B cell (primary cell): ENCODE measurements around the gene TRPM8. TPM values are rescaled to one million over a fixed set of nuclear protein-coding genes. Genes with fewer than 3 reads are reported as not detected.

ENCODE experiments used
- ATAC-seq: fragments of 200-7000 bp; cut with Tn5 transposase; one replicate; pipeline ENCODE4 v1.10.0; 2021; ENCODE audit warnings: low read depth, mild to moderate bottlenecking, moderate number of reproducible peaks, moderate library complexity
- CTCF ChIA-PET: fragments of 350-600 bp; sonication (Branson Sonifier 250); formaldehyde crosslinking; loops from one replicate; lab custom pipeline; 2021; ENCODE audit warnings: antibody characterized with exemption, inconsistent platforms; lab: Charles Lee
- POLR2A ChIA-PET: fragments of 350-600 bp; sonication (Branson Sonifier 250); formaldehyde crosslinking; loops from one replicate; lab custom pipeline; 2021; ENCODE audit warnings: antibody characterized with exemption; lab: Charles Lee
- DNase-seq: peaks from one replicate; pipeline ENCODE4 v3.0.0; 2013
- H2AFZ ChIP-seq: 2 replicates; pipeline ENCODE4 v1.6.1; 2012; ENCODE audit warnings: mild to moderate bottlenecking, low read depth, low read length; ENCODE audit not compliant: insufficient read depth, poor library complexity, severe bottlenecking
- H3K27ac ChIP-seq, 2 donors: 1 replicate in 1 of 2; 2 replicates in 1 of 2; pipeline ENCODE4 v1.5.1; 2012 to 2013; ENCODE audit warnings: low read length in 2 of 2, mild to moderate bottlenecking in 2 of 2, moderate library complexity in 1 of 2
- H3K27me3 ChIP-seq, 4 experiments: fragments of 200-600 bp in 1 of 4; sonication (generic) in 1 of 4; replicated peaks in 1 of 4; 1 replicate in 2 of 4; 2 replicates in 2 of 4; pipeline versions ENCODE4 v1.6.1 to v1.7.0; 2013 to 2016; ENCODE audit warnings: low read length in 3 of 4, mild to moderate bottlenecking in 2 of 4, mixed read lengths in 1 of 4, moderate library complexity in 1 of 4; ENCODE audit not compliant: insufficient read depth in 4 of 4, control insufficient read depth in 3 of 4; ENCODE audit errors: control extremely low read depth in 1 of 4
- H3K36me3 ChIP-seq, 2 experiments: replicated peaks in 1 of 2; 1 replicate in 1 of 2; 2 replicates in 1 of 2; pipeline versions ENCODE4 v1.6.1 to v1.7.1; 2013; ENCODE audit warnings: low read length in 1 of 2; ENCODE audit not compliant: insufficient read depth in 2 of 2, control insufficient read depth in 1 of 2; ENCODE audit errors: control extremely low read depth in 1 of 2, extremely low read depth in 1 of 2
- H3K4me1 ChIP-seq, 2 donors: fragments of 200-600 bp in 1 of 2; sonication (generic) in 1 of 2; 1 replicate in 1 of 2; 2 replicates in 1 of 2; pipeline versions ENCODE4 v1.5.1 to v1.6.1; 2013 to 2017; ENCODE audit warnings: low read length in 2 of 2; ENCODE audit not compliant: control insufficient read depth in 2 of 2, insufficient read depth in 2 of 2
- H3K4me2 ChIP-seq: replicated peaks from 2 replicates; pipeline ENCODE3; 2012; ENCODE audit warnings: mild to moderate bottlenecking, low read depth, low read length; ENCODE audit not compliant: poor library complexity, severe bottlenecking
- H3K4me3 ChIP-seq, 5 experiments: fragments of 200-600 bp in 1 of 5; sonication (generic) in 1 of 5; 1 replicate in 3 of 5; 2 replicates in 2 of 5; pipeline versions ENCODE4 v1.5.1 to v1.7.0; 2011 to 2016; ENCODE audit warnings: low read length in 4 of 5, mild to moderate bottlenecking in 4 of 5, low read depth in 2 of 5, control low read depth in 1 of 5, moderate library complexity in 1 of 5; ENCODE audit not compliant: insufficient read depth in 1 of 5; ENCODE audit errors: control extremely low read depth in 1 of 5, extremely low read depth in 1 of 5
- H3K79me2 ChIP-seq: fragments of 200-600 bp; sonication (generic); one replicate; pipeline ENCODE4 v1.6.0; 2016; ENCODE audit warnings: low read length; ENCODE audit not compliant: control insufficient read depth, insufficient read depth
- H3K9ac ChIP-seq: fragments of 200-600 bp; sonication (generic); 2 replicates; pipeline ENCODE4 v1.6.1; 2017; ENCODE audit warnings: mild to moderate bottlenecking, low read length, moderate library complexity
- H3K9me3 ChIP-seq, 3 donors: one replicate each; pipeline versions ENCODE4 v1.6.1 to v1.7.1; 2013; ENCODE audit warnings: low read length in 2 of 3; ENCODE audit not compliant: control insufficient read depth in 2 of 3, insufficient read depth in 1 of 3; ENCODE audit errors: control extremely low read depth in 1 of 3
- H4K20me1 ChIP-seq: 2 replicates; pipeline ENCODE4 v1.6.0; 2012; ENCODE audit warnings: mild to moderate bottlenecking, low read length; ENCODE audit not compliant: insufficient read depth, control insufficient read depth, poor library complexity, severe bottlenecking
- H3K27ac Mint-ChIP-seq: one replicate; pipeline ENCODE4 v1.8.0; 2021; ENCODE audit warnings: mixed read lengths
- H3K27me3 Mint-ChIP-seq: one replicate; pipeline ENCODE4 v1.8.0; 2021; ENCODE audit warnings: mixed read lengths
- H3K4me1 Mint-ChIP-seq: one replicate; pipeline ENCODE4 v1.8.0; 2021; ENCODE audit warnings: mixed read lengths
- H3K4me3 Mint-ChIP-seq: one replicate; pipeline ENCODE4 v1.8.0; 2021; ENCODE audit warnings: mixed read lengths
- H3K9me3 Mint-ChIP-seq: one replicate; pipeline ENCODE4 v1.8.0; 2022; ENCODE audit warnings: mixed read lengths; ENCODE audit not compliant: insufficient read depth
- EZH2 ChIP-seq: IDR thresholded peaks from 2 replicates; pipeline ENCODE4 v1.6.1; 2012; ENCODE audit warnings: borderline replicate concordance, low read depth, mild to moderate bottlenecking, moderate library complexity, low read length; ENCODE audit not compliant: insufficient read depth, poor library complexity, severe bottlenecking
- WGBS: methylation state at CpG from one replicate; pipeline ENCODE4 v1.1.5; 2013; ENCODE audit warnings: missing lambda C conversion rate; ENCODE audit not compliant: insufficient coverage; 5-methylcytosine and 5-hydroxymethylcytosine counted together
- intact Hi-C: fragments of 100-400 bp; cut with micrococcal nuclease; formaldehyde crosslinking; loops from one replicate; pipeline ENCODE4 v1.10.0; 2022
- polyA plus RNA-seq: library from polyadenylated mRNA; depleted of rRNA; stranded (reverse); fragments of >200 nt; gene quantifications from 2 replicates; pipeline ENCODE4 v1.2.3, GENCODE V29; 2012
- total RNA-seq, 2 donors: library from RNA; stranded (reverse); fragments of 120-200 nt in 1 of 2; gene quantifications; 1 replicate in 1 of 2; 2 replicates in 1 of 2; pipeline versions ENCODE4 v1.2.3 to v1.2.4, GENCODE V29; 2013 to 2022
- TF ChIP-seq, protein P1 (sequence below): fragments of 200-600 bp; IDR thresholded peaks from one replicate; pipeline ENCODE4 v1.8.0; 2022; ENCODE audit warnings: antibody characterized with exemption, mild to moderate bottlenecking

Gene TRPM8
- total and polyA plus RNA-seq, 2 donors (not counting 1 experiment from before 2014, with no cell fraction given) = not detected

DNA sequence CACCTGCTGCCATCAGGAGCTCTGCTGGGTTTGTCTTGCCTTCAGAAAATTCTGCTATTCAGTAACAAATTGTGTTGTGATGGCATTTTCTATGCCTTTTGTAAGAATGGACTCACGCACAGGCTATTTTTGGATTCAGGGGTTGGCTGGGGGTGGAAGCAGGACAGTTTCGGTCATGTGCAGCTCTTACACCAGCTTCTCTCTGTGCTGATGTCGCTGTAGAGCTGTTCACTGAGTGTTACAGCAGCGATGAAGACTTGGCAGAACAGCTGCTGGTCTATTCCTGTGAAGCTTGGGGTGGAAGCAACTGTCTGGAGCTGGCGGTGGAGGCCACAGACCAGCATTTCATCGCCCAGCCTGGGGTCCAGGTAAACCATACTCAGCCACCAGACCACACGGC, 49.2 kb downstream of the TRPM8 start:
- no peak overlapping the region for H2AFZ ChIP-seq
- H3K27ac ChIP-seq = no peak overlapping the region
- H3K36me3 ChIP-seq = no peaks in the 10 kb centered on the region
- H3K4me3 ChIP-seq = no peak overlapping the region
- no peaks in the 10 kb centered on the region for H3K27me3 ChIP-seq
- H3K4me1 ChIP-seq = no peaks in the 10 kb centered on the region
- Mint-ChIP-seq H3K4me3 (no peak overlapping the region), H3K27me3 (peaks cover 26% of the 10 kb centered on the region), H3K27ac (no peak overlapping the region), H3K9me3 (no peaks in the 10 kb centered on the region), H3K4me1 (no peaks in the 10 kb centered on the region)
- no peak overlapping the region for H3K4me2 ChIP-seq
- POLR2A ChIA-PET = no interaction called here
- 89% methylated on average over 4 of the region's 7 CpGs for whole genome bisulfite sequencing
- H3K79me2 ChIP-seq = no peaks in the 10 kb centered on the region
- no peaks in the 10 kb centered on the region for H4K20me1 ChIP-seq
- DNase-seq (no peak), ATAC-seq (no peak)
- H3K9ac ChIP-seq = no peak overlapping the region
- intact Hi-C loops = no loop called here
- H3K9me3 ChIP-seq = no peaks in the 10 kb centered on the region
- no peak for TF ChIP-seq EZH2
- TF ChIP-seq, protein P1, sequence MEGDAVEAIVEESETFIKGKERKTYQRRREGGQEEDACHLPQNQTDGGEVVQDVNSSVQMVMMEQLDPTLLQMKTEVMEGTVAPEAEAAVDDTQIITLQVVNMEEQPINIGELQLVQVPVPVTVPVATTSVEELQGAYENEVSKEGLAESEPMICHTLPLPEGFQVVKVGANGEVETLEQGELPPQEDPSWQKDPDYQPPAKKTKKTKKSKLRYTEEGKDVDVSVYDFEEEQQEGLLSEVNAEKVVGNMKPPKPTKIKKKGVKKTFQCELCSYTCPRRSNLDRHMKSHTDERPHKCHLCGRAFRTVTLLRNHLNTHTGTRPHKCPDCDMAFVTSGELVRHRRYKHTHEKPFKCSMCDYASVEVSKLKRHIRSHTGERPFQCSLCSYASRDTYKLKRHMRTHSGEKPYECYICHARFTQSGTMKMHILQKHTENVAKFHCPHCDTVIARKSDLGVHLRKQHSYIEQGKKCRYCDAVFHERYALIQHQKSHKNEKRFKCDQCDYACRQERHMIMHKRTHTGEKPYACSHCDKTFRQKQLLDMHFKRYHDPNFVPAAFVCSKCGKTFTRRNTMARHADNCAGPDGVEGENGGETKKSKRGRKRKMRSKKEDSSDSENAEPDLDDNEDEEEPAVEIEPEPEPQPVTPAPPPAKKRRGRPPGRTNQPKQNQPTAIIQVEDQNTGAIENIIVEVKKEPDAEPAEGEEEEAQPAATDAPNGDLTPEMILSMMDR = no peak
- CTCF ChIA-PET = interaction anchor here (0.9 to 1.2 kb wide), 2 partner anchors 10 to 534 kb away, joined by 3 read pairs; no protein-coding TSS in a partner anchor

DNA sequence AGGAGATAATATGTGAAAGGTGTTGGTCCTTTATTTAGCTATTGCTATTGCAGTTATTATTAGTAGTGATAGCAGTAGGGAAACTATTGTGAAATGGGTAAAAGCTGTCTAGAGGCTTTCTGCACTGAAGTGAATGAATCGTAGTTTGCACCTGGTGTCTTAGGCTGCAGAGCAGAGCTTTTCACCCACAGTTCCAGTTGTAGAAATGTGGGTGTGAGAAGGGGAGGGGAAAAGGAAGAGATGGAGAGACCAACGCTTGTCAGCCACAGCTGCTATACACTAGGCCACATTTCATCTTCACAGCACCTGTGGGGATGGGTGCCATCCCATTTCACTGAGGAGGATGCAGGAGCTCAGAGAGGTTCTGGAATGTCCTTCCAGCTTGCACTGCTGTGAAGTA, 50.0 kb downstream of the TRPM8 start:
- POLR2A ChIA-PET = no interaction called here
- no peak for DNase-seq
- Histone ChIP-seq H3K9ac (no peak overlapping the region), H3K36me3 (no peaks in the 10 kb centered on the region), H3K9me3 (no peaks in the 10 kb centered on the region), H3K4me3 (no peak overlapping the region), H3K79me2 (no peaks in the 10 kb centered on the region), H3K27ac (no peak overlapping the region), H2AFZ (no peak overlapping the region), H4K20me1 (no peaks in the 10 kb centered on the region), H3K4me2 (no peak overlapping the region), H3K4me1 (no peaks in the 10 kb centered on the region), H3K27me3 (no peaks in the 10 kb centered on the region)
- H3K27ac Mint-ChIP-seq = no peak overlapping the region
- no peaks in the 10 kb centered on the region for H3K9me3 Mint-ChIP-seq
- intact Hi-C loops = no loop called here
- no peaks in the 10 kb centered on the region for H3K4me1 Mint-ChIP-seq
- TF ChIP-seq EZH2 = no peak
- TF ChIP-seq, protein P1 = no peak
- WGBS = 50% methylated on average over 1 of the region's 2 CpGs
- no peak for ATAC-seq
- CTCF ChIA-PET = interaction anchor here (0.9 kb wide), 2 partner anchors 10 to 14 kb away, joined by 3 to 4 read pairs; no protein-coding TSS in a partner anchor
- H3K4me3 Mint-ChIP-seq = no peak overlapping the region
- H3K27me3 Mint-ChIP-seq = peaks cover 24% of the 10 kb centered on the region
